ENCODE data around the gene MOGAT1. TPM values are rescaled to one million over a fixed set of nuclear protein-coding genes. Genes with fewer than 3 reads are reported as not detected.

Gene MOGAT1
- total RNA-seq, 1 donor from 2014 or later, result not detected

GRCh38 chr2:222728621-222729020, 57.2 kb downstream of the MOGAT1 start:
- Histone ChIP-seq H3K4me3 (ENCODE audit: low read depth, low read length) (no peak overlapping the region), H3K36me3 (ENCODE audit: control insufficient read depth, insufficient read depth, low read length) (no peaks in the 10 kb centered on the region), H3K27me3 (ENCODE audit: control insufficient read depth, insufficient read depth, low read length) (no peaks in the 10 kb centered on the region)
- TF ChIP-seq, protein P1, sequence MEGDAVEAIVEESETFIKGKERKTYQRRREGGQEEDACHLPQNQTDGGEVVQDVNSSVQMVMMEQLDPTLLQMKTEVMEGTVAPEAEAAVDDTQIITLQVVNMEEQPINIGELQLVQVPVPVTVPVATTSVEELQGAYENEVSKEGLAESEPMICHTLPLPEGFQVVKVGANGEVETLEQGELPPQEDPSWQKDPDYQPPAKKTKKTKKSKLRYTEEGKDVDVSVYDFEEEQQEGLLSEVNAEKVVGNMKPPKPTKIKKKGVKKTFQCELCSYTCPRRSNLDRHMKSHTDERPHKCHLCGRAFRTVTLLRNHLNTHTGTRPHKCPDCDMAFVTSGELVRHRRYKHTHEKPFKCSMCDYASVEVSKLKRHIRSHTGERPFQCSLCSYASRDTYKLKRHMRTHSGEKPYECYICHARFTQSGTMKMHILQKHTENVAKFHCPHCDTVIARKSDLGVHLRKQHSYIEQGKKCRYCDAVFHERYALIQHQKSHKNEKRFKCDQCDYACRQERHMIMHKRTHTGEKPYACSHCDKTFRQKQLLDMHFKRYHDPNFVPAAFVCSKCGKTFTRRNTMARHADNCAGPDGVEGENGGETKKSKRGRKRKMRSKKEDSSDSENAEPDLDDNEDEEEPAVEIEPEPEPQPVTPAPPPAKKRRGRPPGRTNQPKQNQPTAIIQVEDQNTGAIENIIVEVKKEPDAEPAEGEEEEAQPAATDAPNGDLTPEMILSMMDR (IDR thresholded peaks at IDR 0.05; ENCODE audit: insufficient read depth, low read length, poor library complexity, severe bottlenecking), result no peak
- no peak for DNase-seq (ENCODE audit: low read depth)

DNA sequence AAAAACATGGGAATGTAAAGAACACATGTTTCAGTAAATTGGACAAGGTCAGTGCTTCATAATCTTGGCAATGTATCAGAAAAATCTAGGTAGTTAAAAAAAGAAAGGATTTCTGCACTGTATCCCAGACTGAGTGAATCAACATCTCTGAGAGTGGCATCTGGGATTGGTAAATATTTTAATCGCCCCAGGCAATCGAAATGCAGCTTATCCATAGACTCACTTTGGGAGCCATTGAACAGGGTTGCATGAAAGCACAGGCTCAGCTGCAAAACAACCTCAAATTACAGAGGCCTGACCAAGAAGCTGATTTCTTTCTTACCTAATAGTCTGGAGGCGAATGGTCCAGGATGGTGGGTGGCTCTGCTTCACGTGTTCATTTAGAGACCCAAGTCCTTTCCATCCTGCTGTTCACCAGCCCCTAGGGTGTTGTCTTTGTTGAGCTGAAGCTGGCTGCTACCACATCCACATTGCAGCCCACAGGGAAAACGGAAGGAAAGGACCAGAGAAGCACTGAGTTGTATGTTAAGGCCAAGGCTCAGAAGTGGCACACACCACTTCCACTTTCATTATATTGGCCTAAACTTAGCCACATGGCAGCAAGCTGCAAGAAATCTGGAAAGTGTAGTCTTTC, 59.0 kb downstream of the MOGAT1 start:
- no peak for DNase-seq (ENCODE audit: low read depth)
- TF ChIP-seq, protein P1 (IDR thresholded peaks at IDR 0.05; ENCODE audit: insufficient read depth, low read length, poor library complexity, severe bottlenecking), result no peak
- H3K27me3 ChIP-seq (ENCODE audit: control insufficient read depth, insufficient read depth, low read length), result no peaks in the 10 kb centered on the region
- H3K36me3 ChIP-seq (ENCODE audit: control insufficient read depth, insufficient read depth, low read length), result no peaks in the 10 kb centered on the region
- no peak overlapping the region for H3K4me3 ChIP-seq (ENCODE audit: low read depth, low read length)

GRCh38 chr2:222731201-222731621, 59.8 kb downstream of the MOGAT1 start:
- TF ChIP-seq, protein P1 (IDR thresholded peaks at IDR 0.05; ENCODE audit: insufficient read depth, low read length, poor library complexity, severe bottlenecking), result no peak
- no peaks in the 10 kb centered on the region for H3K36me3 ChIP-seq (ENCODE audit: control insufficient read depth, insufficient read depth, low read length)
- DNase-seq (ENCODE audit: low read depth), result no peak

GRCh38 chr2:222732489-222733178, 61.2 kb downstream of the MOGAT1 start:
- no peak overlapping the region for H3K4me3 ChIP-seq (ENCODE audit: low read depth, low read length)
- H3K36me3 ChIP-seq (ENCODE audit: control insufficient read depth, insufficient read depth, low read length), result no peaks in the 10 kb centered on the region
- DNase-seq (ENCODE audit: low read depth), result no peak
- TF ChIP-seq, protein P1 (IDR thresholded peaks at IDR 0.05; ENCODE audit: insufficient read depth, low read length, poor library complexity, severe bottlenecking), result no peak
- H3K27me3 ChIP-seq (ENCODE audit: control insufficient read depth, insufficient read depth, low read length), result no peaks in the 10 kb centered on the region

More at GRCh38 chr2:222731201-222731621, 59.8 kb downstream of the MOGAT1 start:
- H3K27me3 ChIP-seq (ENCODE audit: control insufficient read depth, insufficient read depth, low read length), result no peaks in the 10 kb centered on the region
- H3K4me3 ChIP-seq (ENCODE audit: low read depth, low read length), result no peak overlapping the region

DNA sequence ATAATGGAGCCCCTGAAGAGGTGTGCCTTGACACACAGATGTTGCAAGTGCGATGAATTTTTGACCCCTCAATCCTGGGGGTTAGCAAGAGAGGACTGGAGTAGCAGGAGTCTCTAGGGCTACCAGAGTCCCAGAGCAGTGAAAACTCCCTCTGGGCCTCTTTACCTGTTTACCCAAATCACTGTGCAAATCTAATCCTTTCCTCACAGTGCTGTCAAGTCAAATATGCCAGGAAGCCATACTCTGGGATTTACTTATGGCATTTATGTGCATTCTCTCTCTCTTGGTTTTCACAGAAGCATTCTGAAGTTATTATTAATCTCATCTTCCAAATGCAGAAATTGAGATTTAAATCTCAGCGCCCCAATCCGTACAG, 62.0 kb downstream of the MOGAT1 start:
- TF ChIP-seq, protein P1 (IDR thresholded peaks at IDR 0.05; ENCODE audit: insufficient read depth, low read length, poor library complexity, severe bottlenecking), result no peak
- Histone ChIP-seq H3K27me3 (ENCODE audit: control insufficient read depth, insufficient read depth, low read length) (no peaks in the 10 kb centered on the region), H3K4me3 (ENCODE audit: low read depth, low read length) (no peak overlapping the region), H3K36me3 (ENCODE audit: control insufficient read depth, insufficient read depth, low read length) (no peaks in the 10 kb centered on the region)
- no peak for DNase-seq (ENCODE audit: low read depth)

Data from kidney epithelial cell (primary cell).